ENCODE results near the gene KIAA1328. TPM values are rescaled to one million over a fixed set of nuclear protein-coding genes. Genes with fewer than 3 reads are reported as not detected.

Gene KIAA1328
- total RNA-seq (1 to 10 TPM; 3.1 to 4.4 (median 3.5) TPM), polyA plus RNA-seq (1 to 10 TPM; 1.3 to 3.6 (median 2.8) TPM)
- long read RNA-seq, donor 1, full-length matches to known transcripts, result 1 of 2 reads
- long read RNA-seq, donor 1, partial matches to known transcripts, result 0 of 2 reads
- long read RNA-seq, donor 1, other reads (novel, unspliced or antisense), result 1 of 2 reads
- long read RNA-seq, donor 2, full-length matches to known transcripts, result 5 of 6 reads
- long read RNA-seq, donor 2, partial matches to known transcripts, result 0 of 6 reads
- long read RNA-seq, donor 2, other reads (novel, unspliced or antisense), result 1 of 6 reads

- intact Hi-C loops (cut with DNase I), result no loop called here
- 0 to 1% (median 1%) methylated on average over 65 to 83 of the region's 83 CpGs for WGBS, 3 donors
- ATAC-seq, result peak; percentile 96 to 98 (median 96)
These were observed at the start of gene KIAA1328, which contains the start of gene TPGS2 for GRCh38 chr18:36828630-36829361. TSS of gene KIAA1328 (plus strand) at chr18:36829127. CDS start at chr18:36829139, 12 bp downstream. TSS of gene TPGS2 (minus strand) at chr18:36829002. CDS start at chr18:36828767, 235 bp downstream.

GRCh38 chr18:36780748-36781147, 48.2 kb upstream of the KIAA1328 start:
- no peaks in the 10 kb centered on the region for H3K27me3 ChIP-seq (ENCODE audit: insufficient read depth in 3 of 3, low read length in 2 of 3)
- 71 to 74% (median 72%) methylated on average over 2 of the region's 2 CpGs for WGBS, 3 donors
- no peak for DNase-seq
- H3K4me3 ChIP-seq, result no peak overlapping the region
- H3K27ac ChIP-seq, result no peak overlapping the region
- H3K36me3 ChIP-seq (ENCODE audit: insufficient read depth in 1 of 2, low read depth in 1 of 2), result peaks cover 0 to 12% of the 10 kb centered on the region in 2 donors
- H3K9me3 ChIP-seq, result no peaks in the 10 kb centered on the region
- TF ChIP-seq CTCF (IDR thresholded peaks at IDR 0.05), result no peak
- H3K4me1 ChIP-seq, result peaks cover 23% of the 10 kb centered on the region
- no peak for ATAC-seq
- intact Hi-C loops (cut with DNase I), result no loop called here

More at GRCh38 chr18:36828630-36829361, at the start of gene KIAA1328, which contains the start of gene TPGS2:
- no peaks in the 10 kb centered on the region for H3K9me3 ChIP-seq
- H3K27ac ChIP-seq, result peak within 1 kb of the TSS; percentile 76
- H3K4me1 ChIP-seq, result peaks cover 11% of the 10 kb centered on the region
- H3K27me3 ChIP-seq (ENCODE audit: insufficient read depth in 3 of 3, low read length in 2 of 3), result no peaks in the 10 kb centered on the region
- no peaks in the 10 kb centered on the region for H3K36me3 ChIP-seq (ENCODE audit: insufficient read depth in 1 of 2, low read depth in 1 of 2)
- peak within 1 kb of the TSS; percentile 90 for H3K4me3 ChIP-seq
- peak; percentile 34 for TF ChIP-seq CTCF (IDR thresholded peaks at IDR 0.05)
- peak; percentile 86 to 91 for DNase-seq

GRCh38 chr18:36782710-36783109, 46.2 kb upstream of the KIAA1328 start:
- ATAC-seq (no peak), DNase-seq (no peak)
- Histone ChIP-seq H3K9me3 (no peaks in the 10 kb centered on the region), H3K27me3 (ENCODE audit: insufficient read depth in 3 of 3, low read length in 2 of 3) (no peaks in the 10 kb centered on the region), H3K36me3 (ENCODE audit: insufficient read depth in 1 of 2, low read depth in 1 of 2) (peaks cover 0 to 12% of the 10 kb centered on the region in 2 donors), H3K4me1 (peaks cover 18% of the 10 kb centered on the region), H3K27ac (no peak overlapping the region), H3K4me3 (no peak overlapping the region)
- TF ChIP-seq CTCF (IDR thresholded peaks at IDR 0.05), result no peak
- intact Hi-C loops (cut with DNase I), result no loop called here
- WGBS, 3 donors, result 66 to 85% (median 82%) methylated on average over 9 of the region's 9 CpGs

DNA sequence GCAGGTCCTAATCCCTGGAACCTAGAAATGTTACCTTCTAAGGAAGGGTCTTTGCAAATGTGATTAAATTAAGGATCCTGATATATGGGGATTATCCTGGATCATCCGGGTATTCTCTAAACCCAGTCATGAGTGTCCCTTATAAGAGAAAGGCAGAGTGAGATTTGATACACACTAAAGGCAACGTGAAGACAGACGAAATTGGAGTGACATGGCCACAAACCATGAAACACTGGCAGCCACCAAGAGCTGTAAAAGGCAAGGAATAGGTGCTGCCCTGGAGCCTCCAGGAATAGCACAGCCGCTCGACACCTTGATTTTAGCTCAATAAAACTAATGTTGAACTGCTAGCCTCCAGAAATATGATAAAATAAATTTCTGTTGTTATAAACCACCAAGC, 45.1 kb upstream of the KIAA1328 start:
- WGBS, 3 donors, result 33 to 50% (median 42%) methylated on average over 5 of the region's 5 CpGs
- TF ChIP-seq CTCF (IDR thresholded peaks at IDR 0.05), result no peak
- intact Hi-C loops (cut with DNase I), result no loop called here
- ATAC-seq, result peak in 3 of 4 donors; percentile 68 to 77 (median 68)
- peaks cover 0 to 12% of the 10 kb centered on the region in 2 donors for H3K36me3 ChIP-seq (ENCODE audit: insufficient read depth in 1 of 2, low read depth in 1 of 2)
- no peak overlapping the region for H3K4me3 ChIP-seq
- peak overlapping the region; percentile 31 for H3K27ac ChIP-seq
- H3K9me3 ChIP-seq, result no peaks in the 10 kb centered on the region
- peaks cover 11% of the 10 kb centered on the region for H3K4me1 ChIP-seq
- H3K27me3 ChIP-seq (ENCODE audit: insufficient read depth in 3 of 3, low read length in 2 of 3), result no peaks in the 10 kb centered on the region
- no peak for DNase-seq

Data from psoas muscle (tissue), 8 donors.